ENCODE data around the gene ATG2A.

Gene ATG2A

GRCh38 chr11:64900774-64901173, 16.2 kb downstream of the ATG2A start:
- no peak for DNase-seq

GRCh38 chr11:64900263-64900678, 16.7 kb downstream of the ATG2A start:
- no peak for DNase-seq

- no peak for DNase-seq
Observed at GRCh38 chr11:64898541-64898940, 18.5 kb downstream of the ATG2A start.

- no peak for DNase-seq
Observed at GRCh38 chr11:64898076-64898445, 18.9 kb downstream of the ATG2A start.

- DNase-seq = no peak
Observed at GRCh38 chr11:64897381-64898075, 19.5 kb downstream of the ATG2A start.

- DNase-seq = no peak
Observed at GRCh38 chr11:64896448-64897022, 20.5 kb downstream of the ATG2A start.

- DNase-seq = no peak
Observed at GRCh38 chr11:64894812-64895452, 22.1 kb downstream of the ATG2A start.

GRCh38 chr11:64894070-64894811, 22.8 kb downstream of the ATG2A start:
- DNase-seq = peak; percentile 27

- no peak for DNase-seq
Observed at GRCh38 chr11:64893194-64894069, 23.6 kb downstream of the ATG2A start.

GRCh38 chr11:64892838-64893193, 24.2 kb downstream of the ATG2A start:
- no peak for DNase-seq

- no peak for DNase-seq
Observed at GRCh38 chr11:64892411-64892831, 24.6 kb downstream of the ATG2A start.

GRCh38 chr11:64891880-64892279, 25.1 kb downstream of the ATG2A start:
- DNase-seq = no peak

- no peak for DNase-seq
Observed at GRCh38 chr11:64891215-64891848, 25.7 kb downstream of the ATG2A start.

- no peak for DNase-seq
Observed at GRCh38 chr11:64890522-64890939, 26.5 kb downstream of the ATG2A start.

- DNase-seq = no peak
Observed at GRCh38 chr11:64888729-64889511, 28.1 kb downstream of the ATG2A start.

GRCh38 chr11:64888406-64888728, 28.6 kb downstream of the ATG2A start:
- no peak for DNase-seq

- DNase-seq = peak; percentile 52
Observed at GRCh38 chr11:64887757-64888405, 29.1 kb downstream of the ATG2A start.

GRCh38 chr11:64887234-64887756, 29.7 kb downstream of the ATG2A start:
- no peak for DNase-seq

GRCh38 chr11:64885367-64886286, 31.4 kb downstream of the ATG2A start:
- no peak for DNase-seq

- DNase-seq = no peak
Observed at GRCh38 chr11:64884019-64884418, 33.0 kb downstream of the ATG2A start.

Data from NCI-H526 treated with DMSO at 0.1 percent for 48 hours (cell line).